Stimulated activated CD4-positive, alpha-beta T cell treated with anti-CD3 and anti-CD28 coated beads, Interleukin-4, amount 100 ng/mL, for 1 hour (primary cell): Measurements from ENCODE around the gene BACH2.
A peak's percentile ranks its signal among the peaks of the same experiment; 100 is the strongest.
"Not testable (repeated sequence)": the region's sequence is repeated elsewhere in the genome, so short reads cannot be mapped to it uniquely, and the experiment has no call there.

Experiments
- DNase-seq: peaks from one replicate; pipeline ENCODE4 v3.0.0-alpha.2; 2020

BACH2 gene

GRCh38 chr6:90180526-90180925, 116.1 kb downstream of the BACH2 start:
- no peak for DNase-seq

GRCh38 chr6:90179190-90180169, 117.2 kb downstream of the BACH2 start:
- no peak for DNase-seq

- DNase-seq, result no peak
These were observed 118.2 kb downstream of the BACH2 start for GRCh38 chr6:90178384-90178855.

GRCh38 chr6:90177544-90178383, 118.9 kb downstream of the BACH2 start:
- DNase-seq, result no peak

- DNase-seq, result peak; percentile 60
These were observed 120.8 kb downstream of the BACH2 start for GRCh38 chr6:90175627-90176538.

GRCh38 chr6:90173262-90173925, 123.2 kb downstream of the BACH2 start:
- DNase-seq, result no peak

GRCh38 chr6:90170601-90171000, 126.0 kb downstream of the BACH2 start:
- DNase-seq, result no peak

- DNase-seq, result no peak
These were observed 127.3 kb downstream of the BACH2 start for GRCh38 chr6:90169374-90169773.

- no peak for DNase-seq
These were observed 127.9 kb downstream of the BACH2 start for GRCh38 chr6:90168693-90169131.

GRCh38 chr6:90167514-90168379, 128.9 kb downstream of the BACH2 start:
- DNase-seq, result no peak

- DNase-seq, result not testable (repeated sequence)
These were observed 130.3 kb downstream of the BACH2 start for GRCh38 chr6:90166155-90166924.

- no peak for DNase-seq
These were observed 133.8 kb downstream of the BACH2 start for GRCh38 chr6:90162648-90163387.

GRCh38 chr6:90160013-90160412, 136.6 kb downstream of the BACH2 start:
- DNase-seq, result no peak

GRCh38 chr6:90159452-90159851, 137.2 kb downstream of the BACH2 start:
- no peak for DNase-seq

- DNase-seq, result no peak
These were observed 137.7 kb downstream of the BACH2 start for GRCh38 chr6:90158936-90159335.

- no peak for DNase-seq
These were observed 139.2 kb downstream of the BACH2 start for GRCh38 chr6:90157441-90157840.

GRCh38 chr6:90156861-90157260, 139.8 kb downstream of the BACH2 start:
- DNase-seq, result no peak

GRCh38 chr6:90154755-90155470, 141.7 kb downstream of the BACH2 start:
- no peak for DNase-seq
